Osteoblast (primary cell): ENCODE results near the gene XRCC5. TPM values are rescaled to one million over a fixed set of nuclear protein-coding genes. Genes with fewer than 3 reads are reported as not detected.

Experiments
- DNase-seq: peaks from one replicate; pipeline ENCODE4 v3.0.0; 2011; ENCODE audit warnings: low spot score, mixed read lengths; ENCODE audit not compliant: insufficient read length; ENCODE audit errors: missing footprints
- H2AFZ ChIP-seq: 2 replicates; pipeline ENCODE4 v1.6.0; 2011; ENCODE audit warnings: mild to moderate bottlenecking, low read length
- H3K27ac ChIP-seq: 2 replicates; pipeline ENCODE4 v1.5.1; 2011; ENCODE audit warnings: mild to moderate bottlenecking, low read depth, low read length, moderate library complexity
- H3K27me3 ChIP-seq: 2 replicates; pipeline ENCODE4 v1.6.0; 2012; ENCODE audit warnings: mild to moderate bottlenecking, control low read depth, inconsistent platforms, low read length, moderate library complexity; ENCODE audit not compliant: insufficient read depth
- H3K36me3 ChIP-seq: 2 replicates; pipeline ENCODE4 v1.5.1; 2011; ENCODE audit warnings: mild to moderate bottlenecking, low read length, control low read depth, moderate library complexity; ENCODE audit not compliant: insufficient read depth
- H3K4me1 ChIP-seq: 2 replicates; pipeline ENCODE4 v1.5.1; 2011; ENCODE audit warnings: mild to moderate bottlenecking, low read length, control low read depth, moderate library complexity; ENCODE audit not compliant: insufficient read depth
- H3K4me2 ChIP-seq: 2 replicates; pipeline ENCODE4 v1.6.0; 2011; ENCODE audit warnings: mild to moderate bottlenecking, low read length; ENCODE audit not compliant: insufficient read depth
- H3K4me3 ChIP-seq: fragments of 200-600 bp; sonication (generic); 3 replicates; pipeline ENCODE4 v1.5.1; 2012; ENCODE audit warnings: mild to moderate bottlenecking, low read length, inconsistent platforms; ENCODE audit not compliant: insufficient read depth
- H3K79me2 ChIP-seq: 2 replicates; pipeline ENCODE4 v1.6.0; 2012; ENCODE audit warnings: mild to moderate bottlenecking, low read length, control low read depth, inconsistent platforms; ENCODE audit not compliant: insufficient read depth
- H3K9me3 ChIP-seq: 2 replicates; pipeline ENCODE4 v1.5.1; 2011; ENCODE audit warnings: low read depth, low read length, control low read depth
- H4K20me1 ChIP-seq: 2 replicates; pipeline ENCODE4 v1.6.0; 2012; ENCODE audit warnings: mild to moderate bottlenecking, low read length, control low read depth; ENCODE audit not compliant: insufficient read depth
- CTCF ChIP-seq: IDR thresholded peaks from 2 replicates; pipeline ENCODE4 v1.5.1; 2011; ENCODE audit warnings: mild to moderate bottlenecking, low read depth, low read length, moderate library complexity; ENCODE audit errors: extremely low read depth
- total RNA-seq: library from RNA; depleted of rRNA; stranded (reverse); fragments of >200 nt; gene quantifications from 2 replicates; pipeline ENCODE4 v1.2.3, GENCODE V29; 2012

The XRCC5 gene
- total RNA-seq, 1 donor: 203 TPM

- Histone ChIP-seq H3K4me2 (no peak overlapping the region), H3K36me3 (peaks cover 65% of the 10 kb centered on the region), H3K9me3 (no peaks in the 10 kb centered on the region), H3K79me2 (peaks cover 42% of the 10 kb centered on the region), H3K4me3 (no peak overlapping the region), H3K4me1 (no peaks in the 10 kb centered on the region), H3K27me3 (no peaks in the 10 kb centered on the region), H2AFZ (no peak overlapping the region), H3K27ac (no peak overlapping the region), H4K20me1 (no peaks in the 10 kb centered on the region)
- no peak for DNase-seq
- TF ChIP-seq CTCF: no peak
Observed at GRCh38 chr2:216155954-216156353, 46.8 kb downstream of the XRCC5 start.

- H3K27me3 ChIP-seq: no peaks in the 10 kb centered on the region
- DNase-seq: no peak
- H3K9me3 ChIP-seq: no peaks in the 10 kb centered on the region
- H4K20me1 ChIP-seq: no peaks in the 10 kb centered on the region
- H3K4me1 ChIP-seq: no peaks in the 10 kb centered on the region
- H3K27ac ChIP-seq: no peak overlapping the region
- no peak for TF ChIP-seq CTCF
- no peak overlapping the region for H2AFZ ChIP-seq
- no peak overlapping the region for H3K4me3 ChIP-seq
- H3K79me2 ChIP-seq: peaks cover 37% of the 10 kb centered on the region
- H3K4me2 ChIP-seq: no peak overlapping the region
- peaks cover 65% of the 10 kb centered on the region for H3K36me3 ChIP-seq
Observed at GRCh38 chr2:216156822-216157221, 47.7 kb downstream of the XRCC5 start.

- H3K4me2 ChIP-seq: no peak overlapping the region
- no peak for TF ChIP-seq CTCF
- peaks cover 33% of the 10 kb centered on the region for H3K79me2 ChIP-seq
- H3K36me3 ChIP-seq: peaks cover 65% of the 10 kb centered on the region
- no peak overlapping the region for H3K4me3 ChIP-seq
- no peaks in the 10 kb centered on the region for H3K4me1 ChIP-seq
- H3K27ac ChIP-seq: no peak overlapping the region
- H3K9me3 ChIP-seq: no peaks in the 10 kb centered on the region
- DNase-seq: no peak
- H4K20me1 ChIP-seq: no peaks in the 10 kb centered on the region
- H2AFZ ChIP-seq: no peak overlapping the region
- H3K27me3 ChIP-seq: no peaks in the 10 kb centered on the region
Observed at GRCh38 chr2:216159144-216159543, 50.0 kb downstream of the XRCC5 start.

GRCh38 chr2:216159646-216160045 is 50.5 kb downstream of the XRCC5 start:
- H4K20me1 ChIP-seq: no peaks in the 10 kb centered on the region
- H3K4me1 ChIP-seq: no peaks in the 10 kb centered on the region
- no peaks in the 10 kb centered on the region for H3K9me3 ChIP-seq
- H3K36me3 ChIP-seq: peaks cover 65% of the 10 kb centered on the region
- no peaks in the 10 kb centered on the region for H3K27me3 ChIP-seq
- peaks cover 34% of the 10 kb centered on the region for H3K79me2 ChIP-seq
- no peak overlapping the region for H3K27ac ChIP-seq
- no peak for TF ChIP-seq CTCF
- H3K4me3 ChIP-seq: no peak overlapping the region
- H3K4me2 ChIP-seq: no peak overlapping the region
- DNase-seq: no peak
- H2AFZ ChIP-seq: no peak overlapping the region
